GM13977 (cell line): Measurements from ENCODE around the gene NLRX1.
A peak's percentile ranks its signal among the peaks of the same experiment; 100 is the strongest.
"Not testable (repeated sequence)": the region's sequence is repeated elsewhere in the genome, so short reads cannot be mapped to it uniquely, and the experiment has no call there.

Experiments used
- DNase-seq: peaks from one replicate; pipeline ENCODE4 v3.0.0; 2012; ENCODE audit warnings: low spot score
- in situ Hi-C: fragments of 300-500 bp; cut with MboI; formaldehyde crosslinking; loops from one replicate; pipeline ENCODE4 v1.12.0; 2022; ENCODE audit warnings: low sequenced_read_pairs, low pct_unique_long_range_greater_than_20kb, mixed read lengths, inconsistent platforms; ENCODE audit not compliant: unreplicated experiment
- TF ChIP-seq, protein P1 (sequence below): IDR thresholded peaks from 2 replicates; pipeline ENCODE4 v1.5.1; 2012; ENCODE audit warnings: mild to moderate bottlenecking, control low read depth; ENCODE audit not compliant: insufficient read depth; ENCODE audit errors: extremely low read depth, missing control alignments

The NLRX1 gene

DNA sequence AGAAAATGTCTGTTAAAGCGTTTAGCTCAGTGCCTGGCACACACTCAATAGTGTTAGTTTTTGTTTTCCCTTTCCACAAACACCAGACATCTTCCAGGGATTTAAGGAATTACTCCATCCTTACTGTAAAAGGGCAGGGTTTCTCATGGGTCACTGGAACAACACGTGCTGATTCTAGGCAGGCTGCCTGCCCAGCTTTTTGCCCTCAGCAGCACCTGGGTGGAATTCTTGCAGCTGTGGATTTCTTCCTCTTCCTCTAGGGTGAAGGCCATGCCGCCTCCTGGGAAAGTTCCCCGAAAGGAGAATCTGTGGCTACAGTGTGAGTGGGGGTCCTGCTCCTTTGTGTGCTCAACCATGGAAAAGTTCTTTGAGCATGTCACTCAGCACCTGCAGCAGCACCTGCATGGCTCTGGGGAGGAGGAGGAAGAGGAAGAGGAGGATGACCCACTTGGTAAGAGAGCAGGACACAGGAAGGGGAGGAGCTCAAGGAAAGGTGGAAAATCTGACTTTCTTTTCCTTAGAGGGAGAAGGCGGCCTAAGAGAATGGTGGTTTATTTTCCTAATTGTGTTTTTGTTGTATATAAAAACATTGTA, 41.8 kb upstream of the NLRX1 start:
- DNase-seq = no peak
- TF ChIP-seq, protein P1, sequence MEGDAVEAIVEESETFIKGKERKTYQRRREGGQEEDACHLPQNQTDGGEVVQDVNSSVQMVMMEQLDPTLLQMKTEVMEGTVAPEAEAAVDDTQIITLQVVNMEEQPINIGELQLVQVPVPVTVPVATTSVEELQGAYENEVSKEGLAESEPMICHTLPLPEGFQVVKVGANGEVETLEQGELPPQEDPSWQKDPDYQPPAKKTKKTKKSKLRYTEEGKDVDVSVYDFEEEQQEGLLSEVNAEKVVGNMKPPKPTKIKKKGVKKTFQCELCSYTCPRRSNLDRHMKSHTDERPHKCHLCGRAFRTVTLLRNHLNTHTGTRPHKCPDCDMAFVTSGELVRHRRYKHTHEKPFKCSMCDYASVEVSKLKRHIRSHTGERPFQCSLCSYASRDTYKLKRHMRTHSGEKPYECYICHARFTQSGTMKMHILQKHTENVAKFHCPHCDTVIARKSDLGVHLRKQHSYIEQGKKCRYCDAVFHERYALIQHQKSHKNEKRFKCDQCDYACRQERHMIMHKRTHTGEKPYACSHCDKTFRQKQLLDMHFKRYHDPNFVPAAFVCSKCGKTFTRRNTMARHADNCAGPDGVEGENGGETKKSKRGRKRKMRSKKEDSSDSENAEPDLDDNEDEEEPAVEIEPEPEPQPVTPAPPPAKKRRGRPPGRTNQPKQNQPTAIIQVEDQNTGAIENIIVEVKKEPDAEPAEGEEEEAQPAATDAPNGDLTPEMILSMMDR = no peak
- in situ Hi-C loops = no loop called here

GRCh38 chr11:119130662-119131061, 37.9 kb upstream of the NLRX1 start:
- TF ChIP-seq, protein P1 = no peak
- in situ Hi-C loops = no loop called here

GRCh38 chr11:119134389-119134978, 34.0 kb upstream of the NLRX1 start:
- no peak for DNase-seq
- in situ Hi-C loops = no loop called here
- TF ChIP-seq, protein P1 = peak; percentile 52

More at GRCh38 chr11:119130662-119131061, 37.9 kb upstream of the NLRX1 start:
- DNase-seq = no peak

- in situ Hi-C loops, DNase-seq: not testable (repeated sequence)
Observed at GRCh38 chr11:119139276-119139675, 29.2 kb upstream of the NLRX1 start.

GRCh38 chr11:119144825-119145486, 23.6 kb upstream of the NLRX1 start:
- in situ Hi-C loops = no loop called here
- DNase-seq = peak; percentile 85

GRCh38 chr11:119145551-119145950, 23.0 kb upstream of the NLRX1 start:
- in situ Hi-C loops = no loop called here
- TF ChIP-seq, protein P1 = no peak
- DNase-seq = no peak

More at GRCh38 chr11:119144825-119145486, 23.6 kb upstream of the NLRX1 start:
- TF ChIP-seq, protein P1 = peak; percentile 55

DNA sequence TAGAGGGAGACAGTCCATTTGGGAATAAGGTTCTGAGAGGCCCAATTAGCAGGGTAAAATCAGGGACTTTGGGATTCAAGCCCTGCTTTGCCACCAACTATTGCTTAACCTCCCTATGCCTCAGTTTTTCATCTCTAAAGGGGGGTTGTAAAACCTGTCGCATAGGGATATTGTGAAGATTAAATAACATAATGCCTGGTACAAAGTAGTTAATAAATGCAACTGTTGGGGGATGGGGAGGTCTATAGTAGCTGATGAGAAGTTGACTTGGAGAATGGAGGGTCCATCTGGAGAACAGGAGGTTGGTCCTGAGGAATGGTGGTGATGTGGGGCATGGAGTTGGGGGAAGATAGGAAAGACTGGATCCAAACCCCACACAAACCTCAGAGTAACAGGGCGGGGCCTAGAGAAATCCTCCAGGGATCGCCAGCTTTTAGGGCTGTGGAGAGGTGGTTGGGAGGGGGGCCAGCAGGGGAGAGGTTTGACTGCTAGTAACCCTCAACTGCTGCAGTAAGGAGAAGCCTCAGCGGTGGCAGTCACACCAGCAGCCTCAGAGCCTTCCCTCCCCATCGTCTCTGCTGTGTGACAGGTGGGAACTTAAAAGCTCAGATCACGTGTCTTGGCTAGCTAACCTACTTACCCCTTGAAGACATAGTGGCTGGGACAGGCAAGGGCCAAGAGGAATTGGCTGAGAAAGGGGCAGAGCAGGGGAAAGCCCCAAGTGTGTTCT, 20.8 kb upstream of the NLRX1 start:
- TF ChIP-seq, protein P1 = no peak

More for the DNA sequence above, 20.8 kb upstream of the NLRX1 start:
- DNase-seq = no peak
- in situ Hi-C loops = no loop called here
